ENCODE results near the gene HAO1.

- no peak for TF ChIP-seq CTCF (conservative IDR thresholded peaks at IDR 0.05; ENCODE audit: low read length)
- no peak for TF ChIP-seq EZH2phosphoT487 (IDR thresholded peaks at IDR 0.05; ENCODE audit: borderline replicate concordance, low read depth, low read length)
Observed at GRCh38 chr20:7841971-7842310, 98.3 kb downstream of the HAO1 start.

All from OCI-LY7 (cell line).